ENCODE data around the gene DISC1. TPM values are rescaled to one million over a fixed set of nuclear protein-coding genes. Genes with fewer than 3 reads are reported as not detected.

The DISC1 gene
- total and polyA plus RNA-seq, 2 donors (not counting 1 experiment from before 2014, with no cell fraction given) = 2.0 to 4.3 TPM

DNA sequence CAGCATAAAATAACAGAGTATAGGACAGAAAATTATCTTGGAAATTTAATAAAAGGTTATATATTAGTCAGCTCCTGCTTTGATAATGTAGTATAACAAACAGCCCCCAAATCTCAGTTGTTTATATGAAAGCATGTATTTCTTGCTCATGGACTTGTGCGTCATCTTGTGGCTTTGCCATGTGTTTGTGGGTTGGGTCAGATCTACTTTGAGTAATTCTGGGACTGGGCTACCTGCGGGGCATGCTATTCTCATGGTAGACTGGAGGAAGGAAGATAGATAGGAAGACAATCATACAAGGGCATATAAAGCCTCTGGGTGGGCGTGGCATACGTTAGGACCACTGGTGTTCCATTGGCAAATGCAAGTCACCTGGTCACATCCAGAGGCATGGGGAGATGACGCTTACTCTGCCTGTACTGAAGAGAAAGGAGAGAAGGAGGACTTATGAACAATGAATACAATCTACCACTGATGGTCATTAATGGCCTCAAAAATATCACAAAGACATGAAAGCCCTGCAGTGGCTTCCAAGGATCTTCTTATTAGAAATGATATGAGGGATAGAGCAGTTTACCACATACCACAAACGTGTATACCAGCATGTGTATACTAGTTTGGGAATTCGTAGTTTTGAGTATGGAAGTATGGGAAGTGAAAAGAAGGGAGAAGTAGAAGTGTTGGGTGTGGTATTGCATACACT lies 267.0 kb downstream of the DISC1 start:
- Histone ChIP-seq H3K27me3 (ENCODE audit: control insufficient read depth, insufficient read depth, low read length) (no peaks in the 10 kb centered on the region), H2AFZ (ENCODE audit: low read length) (no peak overlapping the region), H3K36me3 (ENCODE audit: control insufficient read depth, insufficient read depth, low read length) (no peaks in the 10 kb centered on the region), H4K20me1 (ENCODE audit: control insufficient read depth, extremely low read depth, insufficient read depth, low read length) (no peaks in the 10 kb centered on the region), H3K4me1 (ENCODE audit: control insufficient read depth, extremely low read depth, insufficient read depth, low read length) (no peaks in the 10 kb centered on the region), H3K27ac (ENCODE audit: insufficient read depth, low read length) (no peak overlapping the region), H3K9me3 (ENCODE audit: control insufficient read depth, insufficient read depth, low read depth, low read length) (no peaks in the 10 kb centered on the region), H3K4me3 (replicated peaks in 1 of 4; ENCODE audit: control extremely low read depth in 1 of 4, insufficient read depth in 1 of 4, low read depth in 3 of 4, low read length in 4 of 4) (no peak overlapping the region), H3K9ac (ENCODE audit: insufficient read depth, low read length) (no peak overlapping the region), H3K4me2 (ENCODE audit: extremely low read depth, insufficient read depth, low read length) (no peak overlapping the region), H3K79me2 (ENCODE audit: control insufficient read depth, insufficient read depth, low read length) (no peaks in the 10 kb centered on the region)
- no peak for DNase-seq (ENCODE audit: low read depth in 2 of 2)
- TF ChIP-seq, protein P1, sequence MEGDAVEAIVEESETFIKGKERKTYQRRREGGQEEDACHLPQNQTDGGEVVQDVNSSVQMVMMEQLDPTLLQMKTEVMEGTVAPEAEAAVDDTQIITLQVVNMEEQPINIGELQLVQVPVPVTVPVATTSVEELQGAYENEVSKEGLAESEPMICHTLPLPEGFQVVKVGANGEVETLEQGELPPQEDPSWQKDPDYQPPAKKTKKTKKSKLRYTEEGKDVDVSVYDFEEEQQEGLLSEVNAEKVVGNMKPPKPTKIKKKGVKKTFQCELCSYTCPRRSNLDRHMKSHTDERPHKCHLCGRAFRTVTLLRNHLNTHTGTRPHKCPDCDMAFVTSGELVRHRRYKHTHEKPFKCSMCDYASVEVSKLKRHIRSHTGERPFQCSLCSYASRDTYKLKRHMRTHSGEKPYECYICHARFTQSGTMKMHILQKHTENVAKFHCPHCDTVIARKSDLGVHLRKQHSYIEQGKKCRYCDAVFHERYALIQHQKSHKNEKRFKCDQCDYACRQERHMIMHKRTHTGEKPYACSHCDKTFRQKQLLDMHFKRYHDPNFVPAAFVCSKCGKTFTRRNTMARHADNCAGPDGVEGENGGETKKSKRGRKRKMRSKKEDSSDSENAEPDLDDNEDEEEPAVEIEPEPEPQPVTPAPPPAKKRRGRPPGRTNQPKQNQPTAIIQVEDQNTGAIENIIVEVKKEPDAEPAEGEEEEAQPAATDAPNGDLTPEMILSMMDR (conservative IDR thresholded peaks at IDR 0.05 in 1 of 2, IDR thresholded peaks at IDR 0.05 in 1 of 2; ENCODE audit: low read depth in 1 of 2, low read length in 2 of 2) = no peak
- TF ChIP-seq EZH2 (IDR thresholded peaks at IDR 0.05; ENCODE audit: low read length, missing control alignments) = no peak

DNA sequence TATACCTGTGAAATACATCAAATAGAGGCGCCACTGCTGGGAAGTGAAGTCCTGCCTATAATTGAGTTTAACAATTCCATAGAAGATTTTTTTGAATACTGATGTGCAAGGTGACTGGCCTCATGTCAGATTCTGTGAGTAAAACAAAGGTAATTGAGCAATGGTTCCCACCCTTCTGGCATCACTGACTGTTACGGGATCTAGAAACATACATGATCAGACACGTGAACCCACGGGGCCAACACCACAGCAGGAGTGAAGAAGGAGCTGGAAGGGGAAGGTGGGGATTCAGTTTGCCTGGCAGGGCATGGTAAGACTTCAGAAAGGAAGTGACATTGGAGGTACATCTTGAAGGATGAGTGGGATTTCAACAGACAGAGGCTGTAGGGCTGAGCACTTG lies 270.2 kb downstream of the DISC1 start:
- Histone ChIP-seq H3K9me3 (ENCODE audit: control insufficient read depth, insufficient read depth, low read depth, low read length) (no peaks in the 10 kb centered on the region), H3K4me3 (replicated peaks in 1 of 4; ENCODE audit: control extremely low read depth in 1 of 4, insufficient read depth in 1 of 4, low read depth in 3 of 4, low read length in 4 of 4) (no peak overlapping the region), H3K79me2 (ENCODE audit: control insufficient read depth, insufficient read depth, low read length) (no peaks in the 10 kb centered on the region), H3K4me1 (ENCODE audit: control insufficient read depth, extremely low read depth, insufficient read depth, low read length) (no peaks in the 10 kb centered on the region), H3K27me3 (ENCODE audit: control insufficient read depth, insufficient read depth, low read length) (no peaks in the 10 kb centered on the region), H3K27ac (ENCODE audit: insufficient read depth, low read length) (no peak overlapping the region), H3K9ac (ENCODE audit: insufficient read depth, low read length) (no peak overlapping the region), H3K36me3 (ENCODE audit: control insufficient read depth, insufficient read depth, low read length) (no peaks in the 10 kb centered on the region), H2AFZ (ENCODE audit: low read length) (no peak overlapping the region), H3K4me2 (ENCODE audit: extremely low read depth, insufficient read depth, low read length) (no peak overlapping the region), H4K20me1 (ENCODE audit: control insufficient read depth, extremely low read depth, insufficient read depth, low read length) (no peaks in the 10 kb centered on the region)
- TF ChIP-seq, protein P1 (conservative IDR thresholded peaks at IDR 0.05 in 1 of 2, IDR thresholded peaks at IDR 0.05 in 1 of 2; ENCODE audit: low read depth in 1 of 2, low read length in 2 of 2) = no peak
- TF ChIP-seq EZH2 (IDR thresholded peaks at IDR 0.05; ENCODE audit: low read length, missing control alignments) = no peak
- DNase-seq (ENCODE audit: low read depth in 2 of 2) = no peak

GRCh38 chr1:231899046-231899445 lies 272.5 kb downstream of the DISC1 start:
- no peaks in the 10 kb centered on the region for H4K20me1 ChIP-seq (ENCODE audit: control insufficient read depth, extremely low read depth, insufficient read depth, low read length)
- H3K27ac ChIP-seq (ENCODE audit: insufficient read depth, low read length) = no peak overlapping the region
- no peak overlapping the region for H3K4me2 ChIP-seq (ENCODE audit: extremely low read depth, insufficient read depth, low read length)
- no peaks in the 10 kb centered on the region for H3K36me3 ChIP-seq (ENCODE audit: control insufficient read depth, insufficient read depth, low read length)
- no peaks in the 10 kb centered on the region for H3K79me2 ChIP-seq (ENCODE audit: control insufficient read depth, insufficient read depth, low read length)
- H3K9me3 ChIP-seq (ENCODE audit: control insufficient read depth, insufficient read depth, low read depth, low read length) = no peaks in the 10 kb centered on the region
- no peak for DNase-seq (ENCODE audit: low read depth in 2 of 2)
- H3K9ac ChIP-seq (ENCODE audit: insufficient read depth, low read length) = no peak overlapping the region
- no peak overlapping the region for H2AFZ ChIP-seq (ENCODE audit: low read length)
- H3K27me3 ChIP-seq (ENCODE audit: control insufficient read depth, insufficient read depth, low read length) = no peaks in the 10 kb centered on the region
- no peak overlapping the region for H3K4me3 ChIP-seq (replicated peaks in 1 of 4; ENCODE audit: control extremely low read depth in 1 of 4, insufficient read depth in 1 of 4, low read depth in 3 of 4, low read length in 4 of 4)
- no peak for TF ChIP-seq EZH2 (IDR thresholded peaks at IDR 0.05; ENCODE audit: low read length, missing control alignments)
- TF ChIP-seq, protein P1 (conservative IDR thresholded peaks at IDR 0.05 in 1 of 2, IDR thresholded peaks at IDR 0.05 in 1 of 2; ENCODE audit: low read depth in 1 of 2, low read length in 2 of 2) = no peak
- H3K4me1 ChIP-seq (ENCODE audit: control insufficient read depth, extremely low read depth, insufficient read depth, low read length) = no peaks in the 10 kb centered on the region

All from fibroblast of lung (primary cell).